Activated CD8-positive, alpha-beta T cell treated with anti-CD3 and anti-CD28 coated beads for 36 hours (primary cell): Measurements from ENCODE around the gene FAM13B. TPM values are rescaled to one million over a fixed set of nuclear protein-coding genes. Genes with fewer than 3 reads are reported as not detected.

Source experiments
- ATAC-seq: fragments of 200-7000 bp; cut with Tn5 transposase; one replicate; pipeline ENCODE4 v1.10.0; 2021; ENCODE audit warnings: mild to moderate bottlenecking, moderate library complexity
- CTCF ChIA-PET: fragments of 350-600 bp; sonication (Branson Sonifier 250); formaldehyde crosslinking; loops from one replicate; lab custom pipeline; 2021; ENCODE audit warnings: antibody characterized with exemption; lab: Charles Lee
- POLR2A ChIA-PET: fragments of 350-600 bp; sonication (Branson Sonifier 250); formaldehyde crosslinking; loops from one replicate; lab custom pipeline; 2021; ENCODE audit warnings: antibody characterized with exemption; lab: Charles Lee
- DNase-seq: peaks from one replicate; pipeline ENCODE4 v3.0.0-alpha.2; 2020
- H3K27ac Mint-ChIP-seq: one replicate; pipeline ENCODE4 v1.8.0; 2021; ENCODE audit warnings: mild to moderate bottlenecking, mixed read lengths
- H3K27me3 Mint-ChIP-seq: one replicate; pipeline ENCODE4 v1.8.0; 2021; ENCODE audit warnings: mixed read lengths
- H3K36me3 Mint-ChIP-seq: one replicate; pipeline ENCODE4 v1.8.0; 2021; ENCODE audit warnings: low read depth, mixed read lengths
- H3K4me1 Mint-ChIP-seq: one replicate; pipeline ENCODE4 v1.8.0; 2021; ENCODE audit warnings: low read depth, mixed read lengths
- H3K4me3 Mint-ChIP-seq: one replicate; pipeline ENCODE4 v1.8.0; 2021; ENCODE audit warnings: mild to moderate bottlenecking, moderate library complexity, mixed read lengths
- H3K9me3 Mint-ChIP-seq: one replicate; pipeline ENCODE4 v1.8.0; 2021; ENCODE audit warnings: mixed read lengths
- CTCF ChIP-seq: fragments of 200-600 bp; IDR thresholded peaks from one replicate; pipeline ENCODE4 v1.8.0; 2022; ENCODE audit warnings: antibody characterized with exemption, mild to moderate bottlenecking
- intact Hi-C: fragments of 100-400 bp; cut with micrococcal nuclease; formaldehyde crosslinking; loops from one replicate; pipeline ENCODE4 v1.10.0; 2022
- total RNA-seq, 2 experiments: library from RNA; stranded (reverse); gene quantifications; one replicate each; pipeline ENCODE4 v1.2.3, GENCODE V29; 2021

Gene FAM13B
- total RNA-seq, 2 experiments from 2014 or later = 14.8 to 17.5 TPM

DNA sequence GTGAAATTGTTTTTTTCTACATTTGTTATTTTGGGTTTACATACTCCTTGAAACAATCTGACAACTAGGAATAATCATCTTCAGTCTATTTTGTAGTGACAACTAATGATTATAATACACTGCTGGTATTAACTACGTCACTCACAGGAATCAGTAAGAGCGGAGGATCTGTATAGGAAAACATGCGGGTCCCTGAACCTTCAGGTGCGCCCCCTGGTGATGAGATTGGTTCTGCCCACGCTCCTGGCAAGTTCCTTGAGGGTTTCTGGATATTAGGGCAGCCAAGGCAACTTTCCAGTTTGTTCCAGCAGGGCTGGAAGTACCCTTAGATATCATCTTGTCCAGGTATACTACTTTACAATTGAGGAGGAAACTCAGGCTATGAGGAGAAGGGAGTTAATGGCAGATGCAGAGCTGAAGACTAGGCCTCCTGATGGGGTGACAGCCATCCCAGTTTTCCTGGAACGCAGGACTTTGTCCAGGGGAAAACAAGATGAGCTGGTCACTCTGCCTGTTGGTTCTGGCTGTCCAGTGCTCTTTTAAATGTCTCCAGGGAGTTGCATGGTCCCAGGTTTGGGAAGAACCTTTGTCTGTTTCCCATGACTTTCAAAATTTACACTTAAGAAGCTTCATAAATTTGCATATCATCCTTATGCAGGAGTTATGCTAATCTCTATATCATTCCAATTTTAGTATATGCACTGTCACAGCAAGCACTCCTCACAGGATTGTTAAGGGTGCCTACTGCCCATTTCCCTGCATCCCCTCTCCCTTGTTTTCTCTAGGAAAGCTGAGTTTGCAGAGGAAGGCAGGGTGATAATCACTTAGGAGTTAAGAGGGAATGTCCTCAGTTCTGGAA, 36.1 kb upstream of the FAM13B start:
- Mint-ChIP-seq H3K27ac (no peak overlapping the region), H3K4me1 (peaks cover 3% of the 10 kb centered on the region), H3K4me3 (no peak overlapping the region), H3K9me3 (no peaks in the 10 kb centered on the region), H3K27me3 (no peaks in the 10 kb centered on the region), H3K36me3 (no peaks in the 10 kb centered on the region)
- peak; percentile 90 for TF ChIP-seq CTCF
- ATAC-seq (peak; percentile 76), DNase-seq (peak; percentile 84)
- POLR2A ChIA-PET = interaction anchor here (0.8 to 1.0 kb wide), 2 partner anchors 32 to 39 kb away, joined by 3 to 4 read pairs; no protein-coding TSS in a partner anchor
- CTCF ChIA-PET = interaction anchor here (0.6 to 7.7 kb wide), 46 partner anchors 8 to 439 kb away, joined by 3 to 226 read pairs (median 4); partner anchors contain the start of genes FAM13B, PKD2L2 and WNT8A
- intact Hi-C loops = loop anchor here (1.0 to 5.0 kb wide), 3 partner anchors 33 to 437 kb away; no protein-coding TSS in a partner anchor

- DNase-seq (no peak), ATAC-seq (no peak)
- Mint-ChIP-seq H3K4me1 (peaks cover 3% of the 10 kb centered on the region), H3K9me3 (no peaks in the 10 kb centered on the region), H3K4me3 (no peak overlapping the region), H3K27ac (no peak overlapping the region), H3K36me3 (no peaks in the 10 kb centered on the region), H3K27me3 (no peaks in the 10 kb centered on the region)
- no peak for TF ChIP-seq CTCF
- ChIA-PET CTCF (interaction anchor here (0.8 to 7.7 kb wide), 25 partner anchors 11 to 438 kb away, joined by 3 to 226 read pairs (median 8); partner anchors contain the start of gene FAM13B), POLR2A (no interaction called here)
- intact Hi-C loops = loop anchor here (1.0 to 5.0 kb wide), 3 partner anchors 32 to 436 kb away; no protein-coding TSS in a partner anchor
Measured at GRCh38 chr5:138067945-138068344, 35.1 kb upstream of the FAM13B start.

- CTCF ChIA-PET = interaction anchor here (0.6 to 7.7 kb wide), 11 partner anchors 9 to 436 kb away, joined by 3 to 226 read pairs (median 3); partner anchors contain the start of gene FAM13B
- Mint-ChIP-seq H3K27me3 (no peaks in the 10 kb centered on the region), H3K36me3 (no peaks in the 10 kb centered on the region), H3K27ac (no peak overlapping the region), H3K9me3 (no peaks in the 10 kb centered on the region), H3K4me3 (no peak overlapping the region), H3K4me1 (no peaks in the 10 kb centered on the region)
- ATAC-seq = no peak
- intact Hi-C loops = loop anchor here (5.0 kb wide), 1 partner anchor 433 kb away; no protein-coding TSS in a partner anchor
- DNase-seq = peak; percentile 26
- no peak for TF ChIP-seq CTCF
- POLR2A ChIA-PET = no interaction called here
Measured at GRCh38 chr5:138065102-138065501, 32.2 kb upstream of the FAM13B start.

DNA sequence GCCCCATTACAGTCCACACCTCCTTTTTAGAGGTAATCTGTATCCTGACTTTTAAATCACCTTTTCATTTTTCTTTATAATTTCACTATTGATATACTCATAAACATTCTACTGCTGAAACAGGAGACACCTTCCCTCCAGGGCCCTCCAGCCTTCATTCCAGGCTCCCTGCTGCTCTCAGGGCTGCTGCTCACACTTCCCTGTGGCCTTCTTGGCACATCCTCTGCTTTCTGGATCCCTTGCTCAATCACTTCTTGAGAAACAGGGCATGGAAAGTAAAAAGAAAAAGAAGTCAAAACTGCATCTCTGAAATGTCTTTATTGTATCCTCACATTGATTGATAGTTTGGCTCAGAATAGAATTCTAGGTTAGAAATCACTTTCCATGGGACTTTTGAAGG, 31.6 kb upstream of the FAM13B start:
- Mint-ChIP-seq H3K9me3 (no peaks in the 10 kb centered on the region), H3K4me3 (no peak overlapping the region), H3K36me3 (no peaks in the 10 kb centered on the region), H3K4me1 (no peaks in the 10 kb centered on the region), H3K27ac (no peak overlapping the region), H3K27me3 (no peaks in the 10 kb centered on the region)
- ChIA-PET CTCF (interaction anchor here (0.6 to 7.7 kb wide), 10 partner anchors 8 to 435 kb away, joined by 3 to 226 read pairs (median 5); partner anchors contain the start of gene FAM13B), POLR2A (no interaction called here)
- DNase-seq = no peak
- ATAC-seq = no peak
- intact Hi-C loops = no loop called here
- no peak for TF ChIP-seq CTCF
